Right ventricle myocardium inferior (tissue), 1 donor: ENCODE results near the gene TMPRSS11B. TPM values are rescaled to one million over a fixed set of nuclear protein-coding genes. Genes with fewer than 3 reads are reported as not detected.
"Not testable (repeated sequence)": the region's sequence is repeated elsewhere in the genome, so short reads cannot be mapped to it uniquely, and the experiment has no call there.

ENCODE experiments used
- ATAC-seq: fragments of 200-7000 bp; cut with Tn5 transposase; one replicate; pipeline ENCODE4 v1.9.1; 2020; ENCODE audit warnings: mild to moderate bottlenecking, moderate library complexity
- DNase-seq: peaks from one replicate; pipeline ENCODE4 v3.0.0; 2021; ENCODE audit errors: missing footprints
- intact Hi-C: fragments of 100-400 bp; cut with DNase I; formaldehyde crosslinking; loops from one replicate; pipeline ENCODE4 v1.11.0; 2022
- long read RNA-seq: library from polyadenylated mRNA; unstranded; transcript quantifications from one replicate; pipeline ENCODE4 v2.0.0, GENCODE V29; 2021
- total RNA-seq: library from RNA; stranded (reverse); fragmentation: NEBNext Ultra II Directional; extraction: Animal tissue kit (Norgen Biotek cat#: 25700); gene quantifications from one replicate; pipeline ENCODE4 v1.2.1, GENCODE V29; 2021
- donor health status: DM: no; HTN: yes; CAD: no; lungs with severe emphysema.

TMPRSS11B gene, protein sequence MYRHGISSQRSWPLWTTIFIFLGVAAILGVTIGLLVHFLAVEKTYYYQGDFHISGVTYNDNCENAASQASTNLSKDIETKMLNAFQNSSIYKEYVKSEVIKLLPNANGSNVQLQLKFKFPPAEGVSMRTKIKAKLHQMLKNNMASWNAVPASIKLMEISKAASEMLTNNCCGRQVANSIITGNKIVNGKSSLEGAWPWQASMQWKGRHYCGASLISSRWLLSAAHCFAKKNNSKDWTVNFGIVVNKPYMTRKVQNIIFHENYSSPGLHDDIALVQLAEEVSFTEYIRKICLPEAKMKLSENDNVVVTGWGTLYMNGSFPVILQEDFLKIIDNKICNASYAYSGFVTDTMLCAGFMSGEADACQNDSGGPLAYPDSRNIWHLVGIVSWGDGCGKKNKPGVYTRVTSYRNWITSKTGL
- total RNA-seq: not detected
- long read RNA-seq: 0 reads

DNA sequence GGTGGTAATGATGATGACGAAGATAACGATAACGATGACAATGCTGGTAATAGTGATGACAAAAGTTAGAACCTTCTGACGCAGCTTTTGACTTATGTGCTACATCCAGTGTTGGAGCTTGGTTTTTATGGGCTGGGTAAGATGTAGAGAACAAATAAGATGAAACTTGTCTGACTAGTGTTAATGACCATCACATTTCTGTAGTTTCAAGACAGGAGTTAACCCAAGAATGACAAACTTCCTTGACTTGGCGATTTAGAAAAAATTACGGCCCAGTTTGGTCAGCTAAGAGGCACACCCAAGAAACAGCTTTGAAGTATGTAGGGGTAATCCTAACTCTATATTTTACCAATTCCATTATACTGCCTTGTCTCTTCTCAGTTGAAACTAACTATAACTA lies at the start of gene TMPRSS11B:
Gene TMPRSS11B (minus strand): TSS at position 101 of the 400 bp plus-strand sequence. CDS start 136 bp downstream, outside the sequence.
- ATAC-seq (no peak), DNase-seq (no peak)
- intact Hi-C loops: no loop called here

DNA sequence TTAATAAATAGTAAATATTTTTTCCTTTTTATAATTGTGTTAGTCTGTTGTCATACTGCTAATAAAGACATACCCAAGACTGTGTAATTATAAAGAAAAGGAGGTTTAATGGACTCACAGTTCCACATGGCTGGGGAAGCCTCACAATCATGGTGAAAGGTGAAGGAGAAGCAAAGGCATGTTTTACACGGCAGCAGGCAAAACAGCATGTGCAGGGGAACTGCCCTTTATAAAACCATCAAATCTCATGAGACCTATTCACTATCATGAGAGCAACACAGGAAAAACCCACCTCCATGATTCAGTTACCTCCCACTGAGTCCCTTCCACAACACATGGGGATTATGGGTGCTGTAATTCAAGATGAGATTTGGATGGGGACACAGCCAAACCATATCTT lies 45.8 kb upstream of the TMPRSS11B start:
- intact Hi-C loops: no loop called here
- DNase-seq (no peak), ATAC-seq (no peak)

DNA sequence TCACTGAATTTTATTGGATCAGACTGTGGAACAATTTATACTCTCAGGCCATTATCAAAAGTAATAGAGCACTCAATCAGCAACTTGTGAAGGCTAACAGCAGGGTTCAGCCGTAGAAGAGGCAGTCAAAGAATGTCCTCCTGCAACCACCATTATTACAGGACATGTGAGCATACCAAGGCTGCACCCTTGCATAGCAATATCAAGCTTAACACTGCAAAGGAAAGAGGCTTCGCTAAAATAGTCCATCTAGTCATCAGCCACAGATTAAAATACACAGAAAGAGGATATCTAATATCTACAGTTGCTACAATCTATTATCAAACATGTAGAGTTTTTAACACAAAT lies 42.9 kb upstream of the TMPRSS11B start:
- ATAC-seq (no peak), DNase-seq (no peak)
- intact Hi-C loops: no loop called here

DNA sequence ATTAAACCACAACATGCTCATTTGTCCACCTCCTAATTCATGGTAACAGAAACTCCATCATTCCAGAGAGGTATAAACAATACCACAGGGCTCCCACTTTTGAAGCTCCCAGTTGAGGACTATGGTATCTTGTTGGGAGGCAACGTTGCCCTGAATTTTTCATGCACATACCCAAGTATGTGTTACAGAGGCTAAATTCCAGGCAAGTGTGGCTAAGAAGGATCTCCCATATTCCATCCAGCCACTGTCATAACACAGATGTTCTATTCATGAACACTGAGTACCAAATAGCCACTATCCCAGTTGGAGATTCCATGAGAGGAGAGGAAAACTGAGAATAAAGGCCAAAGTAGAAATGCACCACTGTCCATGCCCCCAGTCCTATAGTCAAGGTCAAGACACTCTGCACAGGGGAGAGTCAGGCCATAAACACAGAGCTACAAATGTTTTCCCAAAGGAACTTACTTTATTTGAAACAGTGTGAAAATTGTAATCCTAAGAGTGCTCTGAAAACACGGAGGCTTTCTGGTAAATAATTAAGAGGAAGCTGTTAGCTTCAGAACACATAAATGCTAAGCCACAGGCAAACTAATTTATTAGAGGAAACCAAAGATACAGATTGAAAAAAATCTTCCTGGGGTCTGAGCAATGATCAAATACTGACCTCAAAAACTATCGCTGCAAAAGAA lies 42.4 kb upstream of the TMPRSS11B start:
- ATAC-seq (no peak), DNase-seq (no peak)
- intact Hi-C loops: no loop called here

DNA sequence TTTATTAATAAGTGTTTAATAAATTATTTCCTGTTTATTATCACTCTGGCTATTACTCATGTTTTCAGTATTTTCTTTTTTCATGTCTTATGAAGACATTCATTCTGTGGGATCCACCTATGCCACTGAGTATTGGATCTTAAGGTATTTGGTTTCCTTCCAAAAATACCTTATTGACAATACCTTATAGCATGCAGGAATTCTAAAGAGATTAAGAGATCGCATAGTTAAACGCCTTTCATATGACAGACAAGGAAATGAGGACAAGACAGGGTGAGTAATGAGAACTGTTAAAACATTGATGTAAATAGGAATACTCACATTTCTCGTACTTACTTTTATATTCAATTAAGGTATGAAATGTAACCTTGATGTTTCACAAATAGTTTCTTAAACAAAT lies 38.2 kb upstream of the TMPRSS11B start:
- ATAC-seq (no peak), DNase-seq (no peak)
- intact Hi-C loops: no loop called here

DNA sequence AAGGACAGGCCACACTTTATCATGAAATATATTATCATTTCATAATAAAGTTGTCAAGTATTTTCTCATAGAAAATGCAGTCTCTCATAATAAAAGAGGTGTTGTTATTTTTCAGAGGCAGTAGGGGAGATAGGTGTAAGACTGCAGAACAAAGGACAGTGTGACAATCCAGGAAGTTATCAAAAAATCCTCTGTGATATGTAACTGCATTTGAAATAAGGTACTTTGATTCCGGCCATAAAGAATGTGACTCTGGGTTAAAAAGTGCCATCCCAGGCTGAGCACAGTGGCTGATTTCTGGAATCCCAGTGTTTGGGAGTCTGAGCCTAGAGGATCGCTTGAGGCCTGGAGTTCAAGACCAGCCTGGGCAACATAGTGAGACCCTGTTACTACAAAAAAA lies 37.6 kb upstream of the TMPRSS11B start:
- intact Hi-C loops: no loop called here
- ATAC-seq (no peak), DNase-seq (no peak)

DNA sequence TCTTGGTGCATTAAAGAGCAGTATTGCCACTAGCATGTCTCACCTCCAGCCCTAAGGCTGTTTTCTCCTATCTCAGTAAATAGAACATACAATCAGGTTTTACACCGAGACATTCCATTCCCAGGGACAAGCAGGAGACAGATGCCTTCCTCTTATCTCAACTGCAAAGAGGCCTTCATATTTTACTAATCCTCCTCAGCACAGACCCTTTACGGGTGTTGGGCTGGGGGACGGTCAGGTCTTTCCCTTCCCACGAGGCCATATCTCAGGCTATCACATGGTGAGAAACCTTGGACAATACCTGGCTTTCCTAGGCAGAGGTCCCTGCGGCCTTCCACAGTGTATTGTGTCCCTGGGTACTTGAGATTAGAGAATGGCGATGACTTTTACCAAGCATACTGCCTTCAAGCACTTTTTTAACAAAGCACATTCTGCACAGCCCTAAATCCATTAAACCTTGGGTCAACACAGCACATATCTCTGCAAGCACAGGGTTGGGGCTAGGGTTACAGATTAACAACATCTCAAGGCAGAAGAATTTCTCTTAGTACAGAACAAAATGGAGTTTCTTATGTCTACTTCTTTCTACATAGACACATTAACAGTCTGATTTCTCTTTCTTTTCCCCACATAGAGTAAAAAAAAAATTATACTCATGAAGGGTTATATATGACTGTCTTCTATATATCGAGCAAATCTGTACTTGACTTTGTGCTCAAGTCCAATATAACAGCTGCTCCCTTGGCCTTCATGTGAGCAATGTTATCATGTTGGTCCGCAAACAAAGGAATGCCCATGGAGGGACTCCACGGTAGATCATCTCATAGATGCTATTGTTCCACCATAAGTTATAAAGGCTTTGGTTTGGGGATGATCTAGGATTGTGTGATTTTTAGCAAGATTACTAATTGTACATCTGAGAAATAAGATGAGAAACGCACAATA lies 36.6 kb upstream of the TMPRSS11B start:
- DNase-seq, intact Hi-C loops, ATAC-seq: not testable (repeated sequence)

DNA sequence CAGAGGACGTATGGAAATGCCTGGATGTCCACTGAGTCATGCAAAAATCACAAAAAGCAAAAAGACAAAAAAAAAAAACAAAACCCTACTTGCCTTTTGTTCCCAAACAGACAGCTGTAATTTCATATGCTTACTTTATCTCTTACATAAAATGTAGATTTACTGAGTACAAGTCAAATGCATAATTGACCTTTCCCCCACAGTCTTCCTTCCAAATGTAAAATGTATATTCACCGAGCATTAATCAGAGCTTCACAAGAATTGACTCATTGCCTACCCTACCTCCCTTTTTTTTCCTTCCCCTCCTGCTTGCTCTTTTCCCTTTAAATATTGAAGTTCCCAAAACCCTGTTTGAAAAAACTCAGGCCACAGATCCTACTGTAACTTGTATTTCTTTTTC lies 32.5 kb upstream of the TMPRSS11B start:
- ATAC-seq: no peak
- intact Hi-C loops: no loop called here
- DNase-seq: no peak

DNA sequence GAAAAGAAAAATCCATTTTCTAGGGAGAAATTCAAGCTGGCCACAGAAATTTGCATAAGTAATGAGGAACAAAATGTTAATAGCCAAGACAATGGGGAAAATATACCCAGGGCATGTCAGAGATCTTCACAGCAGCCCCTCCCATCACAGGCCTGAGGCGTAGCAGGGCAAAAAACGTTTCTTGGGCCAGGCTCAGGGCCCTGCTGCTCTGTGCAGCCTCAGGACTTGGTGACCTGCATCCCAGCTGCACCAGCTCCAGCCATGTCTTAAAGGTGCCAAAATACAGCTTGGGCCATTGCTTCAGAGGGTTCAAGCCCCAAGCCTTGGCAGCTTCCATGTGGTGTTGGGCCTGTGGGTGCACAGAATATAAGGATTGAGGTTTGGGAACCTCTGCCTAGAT lies 32.1 kb upstream of the TMPRSS11B start:
- intact Hi-C loops: no loop called here
- ATAC-seq (no peak), DNase-seq (no peak)

DNA sequence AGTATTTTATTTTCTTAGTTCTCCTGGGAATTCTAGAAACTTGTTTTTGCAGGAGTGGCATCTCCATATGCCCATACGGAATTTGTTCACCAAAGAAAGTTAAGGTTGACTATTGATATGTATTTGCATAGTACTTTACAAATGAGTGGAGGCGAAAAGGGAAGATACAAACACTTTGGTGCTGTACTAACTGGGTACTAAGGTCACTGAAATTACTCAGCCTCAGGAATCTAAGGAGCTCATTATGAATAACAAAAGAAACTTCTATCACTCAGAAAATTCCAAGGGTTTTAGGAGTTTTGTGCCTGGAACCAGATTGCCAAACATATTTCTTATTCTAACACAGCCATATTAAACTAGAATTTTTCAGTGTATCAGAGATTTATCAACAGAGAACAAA lies 27.4 kb upstream of the TMPRSS11B start:
- intact Hi-C loops: no loop called here
- ATAC-seq (no peak), DNase-seq (no peak)

DNA sequence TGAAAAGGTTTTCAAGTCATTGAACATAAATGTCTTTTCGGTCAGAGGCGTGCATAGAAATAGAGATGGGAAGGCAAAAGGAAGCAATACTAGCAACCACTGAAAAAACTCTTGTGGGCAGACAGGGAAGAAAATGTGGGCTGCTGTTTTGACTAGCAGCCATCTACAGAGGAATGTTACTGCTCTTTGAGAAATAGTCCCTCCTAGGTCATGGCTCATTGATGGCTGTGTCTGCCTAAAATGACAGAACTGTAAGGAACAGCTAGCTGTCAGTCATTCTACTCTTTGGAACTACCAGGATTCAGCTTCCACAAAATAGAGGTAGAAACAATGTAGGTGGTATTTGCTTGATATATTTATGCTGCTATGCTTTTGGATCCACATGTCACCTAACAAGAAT lies 26.9 kb upstream of the TMPRSS11B start:
- DNase-seq: no peak
- no peak for ATAC-seq
- intact Hi-C loops: no loop called here

DNA sequence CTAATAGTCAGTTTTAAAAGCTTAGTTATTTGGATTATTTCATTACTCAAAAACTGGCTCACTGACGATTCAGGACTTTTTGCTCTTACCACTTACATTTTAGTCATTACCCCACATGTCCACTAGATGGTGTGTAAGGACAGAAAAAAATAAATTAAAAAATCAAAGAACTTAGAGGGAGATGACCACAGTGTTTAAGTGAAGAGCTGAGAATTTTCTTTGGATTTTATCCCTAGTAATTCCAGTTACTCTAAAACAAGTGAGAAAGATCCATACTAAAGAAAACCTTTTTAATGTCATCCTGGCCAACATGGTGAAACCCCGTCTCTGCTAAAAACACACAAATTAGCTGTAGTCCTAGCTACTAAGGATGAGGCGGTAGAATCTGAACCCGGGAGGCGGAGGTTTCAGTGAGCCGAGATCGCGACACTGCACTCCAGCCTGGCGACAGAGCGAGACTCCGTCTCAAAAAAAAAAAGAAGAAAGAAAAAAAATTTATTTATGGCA lies 26.4 kb upstream of the TMPRSS11B start:
- ATAC-seq (no peak), DNase-seq (no peak)
- intact Hi-C loops: loop anchor here (1.0 kb wide), 1 partner anchor 104 kb away; no protein-coding TSS in a partner anchor

DNA sequence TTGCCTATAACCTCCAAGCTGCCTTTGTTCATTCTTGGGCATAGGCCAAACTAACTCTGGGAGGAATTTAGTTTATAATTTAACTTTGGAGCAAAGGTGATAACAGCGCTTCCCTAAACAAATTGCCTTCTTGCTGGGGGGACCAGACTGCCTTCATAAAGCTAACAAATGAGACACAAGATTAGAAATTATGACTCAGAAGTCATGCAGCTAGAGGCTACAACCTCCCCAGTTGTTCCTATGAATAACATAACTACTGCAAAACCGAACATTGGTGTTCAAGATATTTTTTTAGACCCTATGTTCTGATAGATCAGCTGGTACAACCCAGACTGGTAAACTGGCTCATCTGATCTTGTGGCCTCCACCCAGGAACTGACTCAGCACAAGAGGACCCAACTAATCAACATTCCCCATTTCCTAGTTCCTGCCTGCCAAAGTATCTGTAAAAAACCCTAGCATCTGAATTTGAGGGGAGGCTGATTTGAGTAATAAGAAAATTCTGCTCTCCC lies 22.0 kb upstream of the TMPRSS11B start:
- DNase-seq: no peak
- ATAC-seq: no peak
- intact Hi-C loops: no loop called here

DNA sequence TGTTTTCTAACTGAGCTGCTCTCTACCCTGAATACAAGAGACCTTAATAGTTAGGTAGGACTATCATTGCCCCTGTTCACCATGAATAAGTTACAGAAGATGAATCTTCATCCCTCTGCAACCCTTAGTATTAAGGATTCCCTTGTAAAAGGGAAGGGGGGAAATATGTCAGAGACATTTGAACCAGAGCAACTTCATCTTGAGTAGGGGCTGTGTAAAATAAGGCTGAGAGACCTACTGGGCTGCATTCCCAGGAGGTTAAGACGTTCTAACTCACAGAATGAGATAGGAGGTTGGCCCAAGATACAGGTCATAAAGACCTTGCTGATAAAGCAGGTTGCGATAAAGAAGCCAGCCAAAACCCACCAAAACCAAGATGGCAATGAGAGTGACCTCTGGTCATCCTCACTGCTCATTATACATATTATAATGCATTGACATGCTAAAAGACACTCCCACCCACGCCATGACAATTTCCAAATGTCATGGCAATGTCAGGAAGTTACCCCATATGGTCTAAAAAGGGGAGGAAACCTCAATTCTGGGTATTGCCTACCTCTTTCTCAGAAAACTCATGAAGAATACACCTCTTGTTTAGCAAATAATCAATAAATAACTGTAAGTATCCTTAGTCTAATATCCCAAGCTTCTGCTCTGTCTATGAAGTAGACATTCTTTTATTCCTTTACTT lies 19.5 kb upstream of the TMPRSS11B start:
- DNase-seq: no peak
- intact Hi-C loops: no loop called here

DNA sequence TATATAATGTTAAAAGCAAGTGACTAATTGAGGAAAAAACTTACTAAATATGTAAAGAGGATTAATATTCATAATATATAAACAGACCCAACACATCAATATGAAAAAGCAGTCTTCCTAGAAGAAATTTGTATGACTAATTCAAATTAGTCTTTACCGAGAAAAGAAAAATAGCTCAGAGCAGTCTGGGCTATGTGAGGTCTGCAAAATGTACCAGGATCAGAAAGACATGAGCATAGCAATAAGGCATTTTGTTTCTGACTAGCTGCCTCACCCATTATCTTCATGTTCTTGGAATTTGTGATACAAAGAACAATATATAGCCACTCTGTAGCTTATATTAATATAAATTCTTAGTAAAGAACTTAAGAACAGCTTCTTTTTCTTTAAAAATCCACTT lies 13.7 kb upstream of the TMPRSS11B start:
- no peak for DNase-seq
- no peak for ATAC-seq
- intact Hi-C loops: no loop called here

More for the DNA sequence above, 19.5 kb upstream of the TMPRSS11B start:
- no peak for ATAC-seq

DNA sequence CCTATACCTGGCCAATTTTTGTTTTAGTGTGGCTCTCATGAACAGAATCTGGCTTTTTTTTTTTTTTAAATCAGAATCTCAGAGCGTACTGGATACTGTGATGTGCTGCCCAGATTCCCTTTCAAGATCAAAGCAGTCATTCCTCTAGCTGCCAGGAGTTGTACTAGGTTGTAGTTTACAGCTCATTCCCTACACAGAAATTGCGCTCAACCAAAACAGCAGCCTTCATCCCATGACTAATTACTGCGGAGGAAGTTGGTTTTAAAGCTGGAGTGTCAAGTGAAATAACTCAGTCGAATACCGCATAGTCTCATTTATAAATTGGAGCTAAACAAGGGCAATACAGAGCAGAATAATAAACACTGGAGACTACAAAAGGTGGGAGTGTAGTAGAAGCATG lies 12.2 kb upstream of the TMPRSS11B start:
- ATAC-seq (no peak), DNase-seq (no peak)
- intact Hi-C loops: no loop called here

DNA sequence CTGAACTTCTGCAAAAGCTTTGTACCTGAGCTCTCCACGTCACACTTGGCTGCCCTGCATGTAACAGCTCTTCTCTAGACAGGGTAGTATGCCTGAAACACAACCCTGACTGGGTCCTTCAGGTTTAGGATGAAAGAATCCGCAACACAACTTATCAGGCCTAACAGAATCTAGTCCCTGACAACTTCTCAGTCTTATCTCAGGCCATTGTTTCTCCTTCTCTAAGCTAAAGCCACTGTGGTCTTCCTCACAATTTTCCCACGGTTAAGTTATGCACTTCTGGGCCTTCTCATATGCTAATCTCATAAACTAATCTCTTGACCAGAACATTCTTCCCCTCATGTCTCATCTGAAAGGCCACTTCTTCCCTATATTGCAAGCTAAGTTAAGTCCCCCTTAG lies 10.8 kb upstream of the TMPRSS11B start:
- intact Hi-C loops: no loop called here
- ATAC-seq: no peak
- DNase-seq: no peak

DNA sequence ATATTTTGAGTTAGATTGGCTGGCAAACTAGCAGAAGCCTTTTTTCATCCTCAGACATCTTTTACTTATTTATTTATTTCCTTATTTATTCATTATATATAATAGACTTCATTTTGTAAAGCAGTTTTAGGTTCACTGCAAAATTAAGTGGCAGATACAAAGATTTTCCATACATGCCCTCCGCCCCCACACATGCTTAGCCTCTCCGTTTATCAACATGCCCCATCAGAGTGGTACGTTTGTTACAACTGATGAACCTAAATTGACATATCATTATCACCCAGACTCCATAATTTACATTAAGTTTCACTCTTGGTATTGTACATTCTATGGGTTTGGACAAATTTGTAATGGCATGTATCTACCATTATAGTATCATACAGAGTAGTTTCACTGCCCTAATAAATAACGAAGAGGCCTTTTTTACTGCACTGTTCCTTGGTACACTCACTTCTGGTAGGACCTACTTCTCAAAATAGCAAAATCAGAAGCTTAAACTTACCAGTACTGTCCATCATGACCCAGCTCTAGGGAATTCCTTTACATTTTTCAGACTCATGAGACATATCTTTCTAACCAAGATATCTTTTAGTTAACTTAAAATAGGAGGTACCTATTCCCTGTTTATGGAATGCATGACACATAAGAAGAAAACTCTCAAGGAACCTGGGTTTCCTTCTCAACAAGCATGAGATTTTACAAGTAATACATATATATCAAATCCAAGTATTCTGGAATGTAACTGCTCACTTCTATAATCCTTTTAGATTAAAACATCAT lies 4.8 kb upstream of the TMPRSS11B start:
- DNase-seq (no peak), ATAC-seq (no peak)
- intact Hi-C loops: no loop called here
